ENCODE results near the gene SPATA13.

SPATA13 gene

GRCh38 chr13:24180750-24181377 is 20.3 kb downstream of the SPATA13 start:
- Mint-ChIP-seq H3K4me1 (peaks cover 22% of the 10 kb centered on the region), H3K4me3 (no peak overlapping the region), H3K27ac (no peak overlapping the region), H3K27me3 (ENCODE audit: low read depth, poor library complexity) (peaks cover 3% of the 10 kb centered on the region), H3K36me3 (ENCODE audit: low read depth) (peaks cover 5% of the 10 kb centered on the region), H3K9me3 (no peaks in the 10 kb centered on the region)
- DNase-seq, result no peak
- TF ChIP-seq CTCF (IDR thresholded peaks at IDR 0.05), result no peak

GRCh38 chr13:24181991-24182702 is 21.6 kb downstream of the SPATA13 start:
- peaks cover 9% of the 10 kb centered on the region for H3K36me3 Mint-ChIP-seq (ENCODE audit: low read depth)
- no peak overlapping the region for H3K4me3 Mint-ChIP-seq
- no peak overlapping the region for H3K27ac Mint-ChIP-seq

GRCh38 chr13:24182703-24183081 is 22.2 kb downstream of the SPATA13 start:
- Mint-ChIP-seq H3K4me1 (peaks cover 15% of the 10 kb centered on the region), H3K36me3 (ENCODE audit: low read depth) (peaks cover 9% of the 10 kb centered on the region), H3K27me3 (ENCODE audit: low read depth, poor library complexity) (peaks cover 3% of the 10 kb centered on the region), H3K9me3 (peaks cover 3% of the 10 kb centered on the region), H3K27ac (no peak overlapping the region), H3K4me3 (no peak overlapping the region)
- TF ChIP-seq CTCF (IDR thresholded peaks at IDR 0.05), result no peak
- no peak for DNase-seq

More at GRCh38 chr13:24181991-24182702, 21.6 kb downstream of the SPATA13 start:
- no peaks in the 10 kb centered on the region for H3K9me3 Mint-ChIP-seq
- H3K27me3 Mint-ChIP-seq (ENCODE audit: low read depth, poor library complexity), result peaks cover 3% of the 10 kb centered on the region
- H3K4me1 Mint-ChIP-seq, result peaks cover 15% of the 10 kb centered on the region
- no peak for DNase-seq
- TF ChIP-seq CTCF (IDR thresholded peaks at IDR 0.05), result no peak

GRCh38 chr13:24183741-24184182 is 23.2 kb downstream of the SPATA13 start:
- H3K27ac Mint-ChIP-seq, result peak overlapping the region; percentile 66
- peaks cover 15% of the 10 kb centered on the region for H3K4me1 Mint-ChIP-seq

GRCh38 chr13:24184265-24184841 is 23.8 kb downstream of the SPATA13 start:
- no peak overlapping the region for H3K27ac Mint-ChIP-seq
- H3K36me3 Mint-ChIP-seq (ENCODE audit: low read depth), result peaks cover 16% of the 10 kb centered on the region
- no peak for TF ChIP-seq CTCF (IDR thresholded peaks at IDR 0.05)
- peaks cover 15% of the 10 kb centered on the region for H3K4me1 Mint-ChIP-seq
- no peak overlapping the region for H3K4me3 Mint-ChIP-seq
- H3K27me3 Mint-ChIP-seq (ENCODE audit: low read depth, poor library complexity), result no peaks in the 10 kb centered on the region
- DNase-seq, result no peak
- H3K9me3 Mint-ChIP-seq, result peaks cover 17% of the 10 kb centered on the region

More at GRCh38 chr13:24183741-24184182, 23.2 kb downstream of the SPATA13 start:
- Mint-ChIP-seq H3K36me3 (ENCODE audit: low read depth) (peaks cover 14% of the 10 kb centered on the region), H3K4me3 (no peak overlapping the region), H3K9me3 (peaks cover 12% of the 10 kb centered on the region), H3K27me3 (ENCODE audit: low read depth, poor library complexity) (peaks cover under 1% of the 10 kb centered on the region)
- TF ChIP-seq CTCF (IDR thresholded peaks at IDR 0.05), result no peak
- DNase-seq, result no peak

All from nephron progenitor cell (in vitro differentiated cells).